Activated T-cell treated with anti-CD3 and anti-CD28 coated beads, Interleukin-2, amount 50 U/mL, for 4 hours (primary cell): ENCODE data around the gene SCAND1. TPM values are rescaled to one million over a fixed set of nuclear protein-coding genes. Genes with fewer than 3 reads are reported as not detected.
A peak's percentile ranks its signal among the peaks of the same experiment; 100 is the strongest.
"Not testable (repeated sequence)": the region's sequence is repeated elsewhere in the genome, so short reads cannot be mapped to it uniquely, and the experiment has no call there.

Source experiments
- ATAC-seq, 2 donors: fragments of 200-7000 bp; cut with Tn5 transposase; one replicate each; pipeline ENCODE4 v1.10.0; 2021
- DNase-seq: peaks from one replicate; pipeline ENCODE4 v3.0.0-alpha.2; 2020
- H3K27me3 Mint-ChIP-seq: one replicate; pipeline ENCODE4 v1.8.0; 2021; ENCODE audit warnings: low read depth, mixed read lengths
- H3K36me3 Mint-ChIP-seq: one replicate; pipeline ENCODE4 v1.8.0; 2022; ENCODE audit warnings: mixed read lengths; ENCODE audit not compliant: insufficient read depth
- H3K4me1 Mint-ChIP-seq: one replicate; pipeline ENCODE4 v1.8.0; 2021; ENCODE audit warnings: low read depth, mixed read lengths
- H3K4me3 Mint-ChIP-seq: one replicate; pipeline ENCODE4 v1.8.0; 2021; ENCODE audit warnings: mild to moderate bottlenecking, moderate library complexity, mixed read lengths
- H3K9me3 Mint-ChIP-seq: one replicate; pipeline ENCODE4 v1.8.0; 2021; ENCODE audit warnings: mixed read lengths
- total RNA-seq, 3 donors: library from RNA; stranded (reverse); gene quantifications; one replicate each; pipeline ENCODE4 v1.2.1, GENCODE V29; 2021

The SCAND1 gene
- total RNA-seq, 3 donors from 2014 or later, result 54.5 to 59.5 (median 57.1) TPM

DNA sequence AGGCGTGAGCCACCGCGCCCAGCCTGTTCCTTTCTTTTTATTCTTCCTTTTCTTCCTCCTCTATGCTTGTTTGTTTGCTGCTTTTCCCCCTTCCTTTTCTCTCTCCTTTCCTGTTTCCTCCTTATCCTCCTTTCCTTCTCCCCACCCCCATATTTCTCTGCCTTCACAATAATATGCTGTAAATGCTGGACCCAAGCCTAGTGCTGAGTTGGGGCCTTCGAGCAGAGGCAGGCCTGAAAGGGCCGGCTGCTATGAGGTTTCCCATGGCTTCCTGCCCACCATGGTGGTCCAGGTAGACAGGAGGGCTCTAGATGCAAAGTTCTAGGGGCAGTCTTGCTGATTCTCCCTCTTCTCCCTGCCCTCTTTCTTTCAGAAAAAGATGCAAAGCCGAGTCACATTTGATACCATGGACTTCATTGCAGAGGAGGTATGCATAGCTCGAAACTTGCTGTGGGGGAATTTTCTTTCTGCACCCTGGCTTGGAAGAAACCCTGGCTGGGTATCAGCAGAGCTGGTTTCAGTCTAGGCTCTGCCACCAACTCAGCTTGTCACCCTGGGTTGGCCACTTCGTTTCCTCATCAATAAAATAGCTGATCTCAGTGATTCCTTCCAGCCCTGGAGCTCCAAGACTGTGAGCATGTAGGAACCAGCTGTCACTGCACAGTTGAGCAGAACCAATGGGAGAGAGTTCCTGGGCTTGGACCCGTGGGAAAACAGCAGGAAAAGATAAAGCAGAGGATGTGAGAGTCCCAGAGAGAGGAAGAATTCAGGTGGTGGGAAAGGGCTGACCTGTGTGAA lies 21.5 kb upstream of the SCAND1 start:
- no peaks in the 10 kb centered on the region for H3K36me3 Mint-ChIP-seq
- ATAC-seq (no peak), DNase-seq (no peak)
- no peaks in the 10 kb centered on the region for H3K27me3 Mint-ChIP-seq
- no peaks in the 10 kb centered on the region for H3K9me3 Mint-ChIP-seq
- no peaks in the 10 kb centered on the region for H3K4me1 Mint-ChIP-seq
- H3K4me3 Mint-ChIP-seq, result no peak overlapping the region

DNA sequence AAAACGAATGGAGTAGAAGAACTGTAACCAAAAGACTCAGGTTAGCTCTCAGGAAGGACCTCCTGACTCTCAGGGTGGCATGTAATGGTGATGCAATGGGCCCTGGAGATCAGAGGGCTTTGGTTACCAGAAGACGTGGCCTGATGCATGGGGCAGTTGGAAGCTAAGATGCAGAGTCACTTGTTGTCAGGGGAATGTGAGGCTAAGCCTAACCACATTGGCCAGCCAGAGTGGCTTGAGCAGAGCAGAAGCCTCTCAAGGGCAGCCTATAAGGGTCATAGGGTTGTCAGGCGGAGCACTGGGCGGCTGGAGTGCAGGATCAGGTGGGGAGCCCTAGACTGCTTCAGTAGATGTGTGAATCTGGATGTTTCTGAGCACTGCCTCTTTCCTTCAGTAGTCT lies 20.0 kb upstream of the SCAND1 start:
- H3K27me3 Mint-ChIP-seq, result no peaks in the 10 kb centered on the region
- no peaks in the 10 kb centered on the region for H3K36me3 Mint-ChIP-seq
- ATAC-seq (no peak), DNase-seq (no peak)
- no peaks in the 10 kb centered on the region for H3K4me1 Mint-ChIP-seq
- H3K9me3 Mint-ChIP-seq, result no peaks in the 10 kb centered on the region
- H3K4me3 Mint-ChIP-seq, result no peak overlapping the region

DNA sequence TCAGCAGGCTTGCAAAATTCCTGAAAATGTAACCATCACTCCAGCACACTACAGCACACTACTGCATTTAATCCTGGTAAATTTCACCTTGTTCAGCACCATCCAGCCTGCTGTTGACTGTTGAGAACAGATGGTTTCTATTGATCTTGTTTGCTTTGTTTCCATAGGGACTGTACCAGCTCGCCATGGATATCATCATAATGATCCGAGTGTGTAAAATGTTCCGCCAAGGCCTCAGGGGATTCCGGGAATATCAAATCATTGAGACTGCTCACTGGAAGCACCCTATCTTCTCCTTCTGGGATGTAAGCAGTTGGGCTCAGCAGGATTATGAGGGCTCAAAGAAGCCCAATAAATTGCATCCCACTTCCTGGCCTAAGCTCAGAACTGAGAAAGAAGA lies 18.2 kb upstream of the SCAND1 start:
- H3K4me3 Mint-ChIP-seq, result no peak overlapping the region
- ATAC-seq (no peak), DNase-seq (no peak)
- H3K36me3 Mint-ChIP-seq, result no peaks in the 10 kb centered on the region
- no peaks in the 10 kb centered on the region for H3K9me3 Mint-ChIP-seq
- no peaks in the 10 kb centered on the region for H3K27me3 Mint-ChIP-seq
- no peaks in the 10 kb centered on the region for H3K4me1 Mint-ChIP-seq

DNA sequence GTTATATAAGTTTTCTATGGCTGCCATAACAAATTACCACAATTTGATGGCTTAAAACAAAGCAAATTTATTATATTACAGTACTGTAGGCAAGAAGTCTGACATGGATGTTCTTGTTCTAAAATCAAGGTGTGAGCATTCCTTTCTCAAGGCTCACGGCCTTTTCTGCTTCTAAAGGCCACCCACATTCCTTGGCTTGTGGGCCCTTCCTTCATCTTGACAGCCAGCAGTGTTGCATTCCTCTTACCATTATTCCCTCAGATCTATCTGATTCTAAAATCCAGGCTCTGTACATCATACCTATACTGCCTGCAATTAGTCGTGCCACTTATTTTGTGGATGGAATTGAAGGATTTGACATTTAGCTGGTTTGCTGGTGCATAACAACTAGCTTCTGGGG lies 17.7 kb upstream of the SCAND1 start:
- Mint-ChIP-seq H3K4me3 (no peak overlapping the region), H3K36me3 (no peaks in the 10 kb centered on the region), H3K27me3 (no peaks in the 10 kb centered on the region), H3K9me3 (no peaks in the 10 kb centered on the region), H3K4me1 (no peaks in the 10 kb centered on the region)
- DNase-seq, result no peak
- no peak for ATAC-seq

DNA sequence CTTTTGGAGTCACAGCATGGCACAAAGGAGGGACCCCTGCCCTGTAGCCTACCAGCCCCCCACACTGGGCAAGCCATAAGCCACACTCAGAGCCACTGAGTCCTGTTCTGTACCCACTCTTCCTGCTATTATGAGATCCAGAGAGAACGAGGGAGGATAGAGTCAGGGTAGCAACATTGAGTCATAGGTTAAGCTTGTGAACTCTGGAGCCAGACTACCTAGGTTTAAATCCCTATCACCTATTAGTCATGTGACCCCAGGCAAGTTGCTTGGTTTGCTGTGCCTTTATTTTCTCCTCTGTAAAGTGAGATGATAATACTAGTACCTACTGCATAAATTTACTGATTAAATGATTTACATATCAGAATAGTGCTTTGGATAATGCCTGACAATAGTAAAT lies 14.6 kb upstream of the SCAND1 start:
- Mint-ChIP-seq H3K9me3 (no peaks in the 10 kb centered on the region), H3K27me3 (no peaks in the 10 kb centered on the region), H3K4me3 (no peak overlapping the region), H3K36me3 (no peaks in the 10 kb centered on the region), H3K4me1 (peaks cover 3% of the 10 kb centered on the region)
- DNase-seq (no peak), ATAC-seq (no peak)

DNA sequence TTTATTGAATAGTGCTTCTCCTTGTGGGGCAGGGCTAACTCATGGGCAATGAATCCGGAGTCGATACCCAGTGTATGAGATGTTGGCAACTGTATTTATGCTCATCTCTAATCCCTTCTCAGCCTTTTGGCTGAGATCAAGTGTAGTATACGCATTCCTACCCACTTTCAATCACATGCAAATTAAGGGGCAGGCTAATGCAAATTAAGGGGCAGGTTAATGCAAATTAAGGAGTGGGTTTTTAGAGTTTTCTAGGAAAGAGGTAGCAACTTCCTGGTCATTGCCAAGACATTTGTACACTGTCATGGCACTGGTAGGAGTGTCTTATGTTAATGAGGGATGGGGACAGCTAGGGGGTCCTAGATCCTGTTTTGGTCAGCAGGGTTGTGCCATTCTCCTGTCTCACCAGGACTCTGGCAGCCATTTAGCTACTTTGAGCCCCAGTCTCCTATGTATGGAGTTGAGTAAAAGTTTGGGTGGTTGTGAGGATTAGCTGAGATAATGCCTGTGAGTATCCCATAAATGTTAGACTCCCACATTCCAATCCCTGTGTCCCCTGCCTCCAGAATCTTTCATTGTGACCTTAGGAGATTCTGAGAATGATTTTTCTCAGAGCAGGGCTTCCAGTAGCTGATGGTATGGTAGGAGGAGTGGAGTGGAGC lies 13.8 kb upstream of the SCAND1 start, which contains the start of gene CNBD2:
Gene CNBD2, plus strand, starts transcription at position 612 of the 662 bp plus-strand sequence. CDS start 173 bp downstream, outside the sequence.
- ATAC-seq (no peak), DNase-seq (no peak)
- H3K9me3 Mint-ChIP-seq, result no peaks in the 10 kb centered on the region
- no peaks in the 10 kb centered on the region for H3K27me3 Mint-ChIP-seq
- H3K4me1 Mint-ChIP-seq, result peaks cover 3% of the 10 kb centered on the region
- no peak within 1 kb of the TSS for H3K4me3 Mint-ChIP-seq
- no peaks in the 10 kb centered on the region for H3K36me3 Mint-ChIP-seq

DNA sequence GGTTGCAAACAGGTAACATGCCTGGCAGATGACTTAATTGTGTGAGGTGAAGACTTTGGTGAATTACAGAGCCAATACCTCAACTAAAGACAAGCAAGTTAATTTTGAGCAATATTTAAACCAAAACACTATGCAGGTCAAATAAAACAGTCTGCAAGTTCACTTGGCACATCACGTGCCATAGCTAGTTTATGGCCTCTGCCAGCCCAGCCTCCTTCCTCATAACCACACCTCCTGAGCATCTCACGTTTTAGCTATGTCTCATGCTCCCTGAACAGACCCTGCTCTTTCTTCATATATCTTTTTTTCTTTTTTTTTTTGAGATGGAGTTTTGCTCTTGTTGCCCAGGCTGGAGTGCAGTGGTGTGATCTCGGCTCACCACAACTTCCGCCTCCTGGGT lies 9.6 kb upstream of the SCAND1 start:
- Mint-ChIP-seq H3K4me3 (no peak overlapping the region), H3K36me3 (no peaks in the 10 kb centered on the region), H3K4me1 (peaks cover 3% of the 10 kb centered on the region), H3K9me3 (peaks cover 7% of the 10 kb centered on the region), H3K27me3 (no peaks in the 10 kb centered on the region)
- DNase-seq (no peak), ATAC-seq (no peak)

DNA sequence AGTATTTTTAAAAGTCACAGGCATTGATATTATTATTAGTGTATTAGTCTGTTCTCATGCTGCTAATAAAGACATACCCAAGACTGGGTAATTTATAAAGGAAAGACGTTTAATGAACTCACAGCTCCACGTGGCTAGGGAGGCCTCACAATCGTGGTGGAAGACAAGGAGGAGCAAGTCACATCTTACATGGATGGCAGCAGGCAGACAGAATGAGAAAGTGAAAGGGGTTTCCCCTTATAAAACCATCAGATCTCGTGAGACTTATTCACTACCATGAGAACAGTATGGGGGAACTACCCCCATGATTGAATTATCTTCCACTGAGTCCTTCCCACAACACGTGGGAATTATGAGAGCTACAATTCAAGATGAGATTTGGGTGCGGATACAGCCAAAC lies 5.0 kb upstream of the SCAND1 start:
- H3K27me3 Mint-ChIP-seq, H3K4me3 Mint-ChIP-seq, H3K9me3 Mint-ChIP-seq, H3K36me3 Mint-ChIP-seq, H3K4me1 Mint-ChIP-seq, DNase-seq, ATAC-seq: not testable (repeated sequence)

DNA sequence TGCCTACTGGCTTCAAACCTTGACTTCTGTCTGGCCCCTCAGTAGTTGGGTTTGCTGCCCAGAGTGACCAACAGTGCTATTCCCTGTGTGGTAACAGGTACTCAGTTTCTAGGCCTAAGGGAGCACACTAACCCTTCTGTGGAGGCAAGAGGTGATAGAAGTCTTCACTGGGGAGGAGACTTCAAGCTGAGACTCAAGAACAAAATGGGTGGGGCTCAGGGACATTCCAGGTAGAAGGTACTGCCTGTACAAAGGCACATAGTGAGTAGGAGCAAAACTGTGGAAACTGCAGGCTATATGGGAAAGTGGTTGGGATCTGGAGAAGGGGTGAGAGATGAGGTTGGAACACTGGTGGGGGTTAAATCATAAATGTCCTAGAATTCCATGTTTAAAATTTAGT lies 2.3 kb upstream of the SCAND1 start:
- H3K9me3 Mint-ChIP-seq, result peaks cover 7% of the 10 kb centered on the region
- no peak overlapping the region for H3K4me3 Mint-ChIP-seq
- no peaks in the 10 kb centered on the region for H3K36me3 Mint-ChIP-seq
- H3K4me1 Mint-ChIP-seq, result peaks cover 11% of the 10 kb centered on the region
- H3K27me3 Mint-ChIP-seq, result no peaks in the 10 kb centered on the region
- DNase-seq (no peak), ATAC-seq (no peak)

DNA sequence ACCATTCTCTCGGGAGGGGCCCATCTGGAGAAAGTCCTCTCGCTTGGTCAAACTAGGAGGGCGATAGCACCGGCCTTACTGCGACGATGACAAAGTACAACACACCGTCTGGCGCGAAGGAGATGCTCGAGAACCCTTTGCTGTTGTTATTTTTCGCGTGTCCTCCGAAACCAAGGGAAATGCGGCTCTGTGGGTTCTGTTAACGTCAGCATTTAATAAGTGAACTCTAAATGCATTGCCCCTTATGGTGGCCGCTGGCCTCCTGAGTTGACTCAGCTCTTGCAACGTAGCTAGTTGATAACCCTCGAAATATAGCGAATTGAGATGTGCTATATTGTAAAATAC lies 577 bp upstream of the SCAND1 start:
- ATAC-seq (no peak), DNase-seq (peak; percentile 7)
- H3K4me1 Mint-ChIP-seq, result peaks cover 12% of the 10 kb centered on the region
- no peaks in the 10 kb centered on the region for H3K27me3 Mint-ChIP-seq
- H3K36me3 Mint-ChIP-seq, result no peaks in the 10 kb centered on the region
- peaks cover 7% of the 10 kb centered on the region for H3K9me3 Mint-ChIP-seq
- H3K4me3 Mint-ChIP-seq, result peak overlapping the region; percentile 99

DNA sequence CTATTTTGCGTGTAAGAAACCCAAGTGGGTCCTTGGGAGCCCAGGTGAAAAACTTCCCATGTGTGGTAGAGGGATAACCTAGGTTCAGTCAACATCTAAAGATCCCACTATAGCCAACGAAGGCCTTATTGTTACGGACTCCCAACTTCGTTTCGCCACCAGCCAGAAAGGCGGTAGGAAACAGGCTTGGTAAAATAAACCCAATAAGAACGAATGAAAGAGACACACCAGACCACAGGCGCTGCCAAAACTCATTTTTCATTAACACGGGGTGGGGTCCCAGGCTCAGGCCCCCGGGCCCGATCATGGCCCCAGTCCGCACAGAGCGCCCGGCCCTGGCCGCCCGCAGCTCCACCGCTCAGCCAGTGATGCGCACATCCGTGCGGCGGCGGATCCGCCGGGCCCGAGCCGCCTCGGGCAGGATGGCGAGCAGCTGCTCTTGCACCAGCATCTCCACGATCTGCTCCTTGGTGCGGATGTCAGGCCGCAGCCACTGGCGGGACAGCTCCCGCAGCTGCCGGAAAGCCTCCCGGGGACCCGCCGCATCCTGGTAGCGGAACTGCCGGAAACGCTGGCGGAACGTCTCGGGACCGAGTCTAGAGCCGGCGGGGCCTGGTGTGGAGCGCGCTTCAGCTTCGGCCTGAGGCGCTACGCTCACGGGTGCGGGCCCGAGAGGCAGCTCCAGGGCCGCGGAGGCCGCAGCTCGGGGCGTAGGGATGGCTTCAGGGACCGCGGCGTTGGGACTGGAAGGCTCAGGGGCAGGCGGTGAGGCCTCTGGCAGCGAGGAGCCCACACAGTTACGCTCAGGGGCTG lies 709 bp downstream of the SCAND1 start:
- DNase-seq, result peak; percentile 51
- Mint-ChIP-seq H3K9me3 (no peaks in the 10 kb centered on the region), H3K36me3 (peaks cover 2% of the 10 kb centered on the region), H3K4me1 (peaks cover 12% of the 10 kb centered on the region), H3K27me3 (no peaks in the 10 kb centered on the region), H3K4me3 (peak overlapping the region; percentile 99)
- peak; percentile 30 to 35 for ATAC-seq

DNA sequence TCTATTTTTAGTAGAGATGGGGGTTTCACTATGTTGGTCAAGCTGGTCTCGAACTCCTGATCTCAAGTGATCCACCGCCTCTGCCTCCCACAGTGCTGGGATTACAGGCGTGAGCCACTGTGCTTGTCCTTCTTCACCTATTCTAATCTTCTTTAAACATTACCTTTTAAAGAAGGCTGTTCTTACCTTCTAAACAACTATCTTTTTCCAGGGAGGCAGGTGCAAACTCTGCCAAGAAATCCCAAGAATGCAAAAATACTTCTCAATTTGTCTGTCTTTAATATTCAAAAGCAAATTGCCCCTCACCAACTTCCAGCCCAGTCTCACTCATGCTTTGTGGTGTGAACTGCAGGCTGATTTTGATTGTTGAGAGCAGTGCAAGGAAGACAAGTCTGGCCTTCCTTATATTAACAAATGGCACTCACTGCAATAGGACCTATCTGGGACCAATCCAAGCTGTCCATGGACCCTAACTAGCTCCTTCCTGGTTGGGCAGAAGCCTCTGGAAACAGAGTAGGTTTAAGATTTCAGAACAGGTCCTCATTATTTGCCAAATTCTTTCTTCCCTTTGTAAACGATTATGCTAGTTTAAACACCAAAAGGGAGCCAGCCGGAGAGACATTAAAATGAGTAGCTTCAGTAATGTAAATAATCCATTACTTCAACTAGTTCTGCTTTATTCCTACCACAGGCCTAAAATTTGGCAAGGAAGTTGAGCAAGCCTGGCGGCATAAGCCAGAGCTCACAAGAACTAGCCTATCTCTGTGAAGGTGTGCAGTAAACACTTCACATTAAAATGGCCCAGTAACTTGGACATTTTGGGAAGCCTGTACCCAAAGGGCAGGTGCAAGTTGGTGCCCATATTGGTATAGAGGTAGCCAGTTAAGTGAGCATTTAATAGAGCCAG lies 1.6 kb downstream of the SCAND1 start:
- Mint-ChIP-seq H3K27me3 (no peaks in the 10 kb centered on the region), H3K9me3 (no peaks in the 10 kb centered on the region), H3K4me3 (peak overlapping the region; percentile 99), H3K4me1 (peaks cover 16% of the 10 kb centered on the region), H3K36me3 (peaks cover 8% of the 10 kb centered on the region)
- no peak for DNase-seq
- ATAC-seq, result no peak

DNA sequence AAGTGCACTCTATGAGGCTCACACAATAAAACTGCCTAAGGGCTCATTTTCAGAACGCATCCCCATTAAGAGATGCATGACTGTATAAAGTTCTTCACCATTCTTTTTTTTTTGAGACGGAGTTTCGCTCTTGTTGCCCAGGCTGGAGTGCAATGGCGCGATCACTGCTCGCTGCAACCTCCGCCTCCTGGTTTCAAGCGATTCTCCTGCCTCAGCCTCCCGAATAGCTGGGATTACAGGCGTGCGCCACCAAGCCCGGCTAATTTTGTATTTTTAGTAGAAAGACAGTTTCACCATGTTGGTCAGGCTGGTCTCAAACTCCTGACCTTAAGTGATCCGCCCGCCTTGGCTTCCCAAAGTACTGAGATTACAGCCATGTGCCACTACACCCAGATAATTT lies 2.2 kb downstream of the SCAND1 start:
- not testable (repeated sequence) for H3K9me3 Mint-ChIP-seq, H3K36me3 Mint-ChIP-seq, ATAC-seq, H3K27me3 Mint-ChIP-seq, DNase-seq
- Mint-ChIP-seq H3K4me3 (peak overlapping the region; percentile 99), H3K4me1 (peaks cover 22% of the 10 kb centered on the region)

DNA sequence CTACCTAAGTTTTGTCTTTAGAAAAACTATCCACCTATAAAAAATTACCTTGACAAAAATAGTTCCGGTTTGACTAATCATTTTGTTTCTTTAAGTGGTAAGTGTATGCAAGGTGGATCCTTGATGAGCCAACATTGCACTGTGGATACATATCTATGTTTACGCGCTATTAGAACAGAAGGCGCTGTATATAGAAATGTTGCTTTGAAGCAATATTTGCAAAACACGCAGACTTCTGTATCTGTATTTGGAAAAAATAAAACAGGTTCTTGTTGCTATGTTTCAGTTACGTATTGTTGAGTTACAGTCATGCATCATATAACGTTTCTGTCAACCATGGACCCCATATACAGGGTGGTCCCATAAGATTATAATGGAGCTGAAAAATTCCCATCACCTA lies 4.2 kb downstream of the SCAND1 start:
- peaks cover 10% of the 10 kb centered on the region for H3K36me3 Mint-ChIP-seq
- H3K27me3 Mint-ChIP-seq, result no peaks in the 10 kb centered on the region
- ATAC-seq (no peak), DNase-seq (no peak)
- peaks cover 22% of the 10 kb centered on the region for H3K4me1 Mint-ChIP-seq
- H3K4me3 Mint-ChIP-seq, result no peak overlapping the region
- H3K9me3 Mint-ChIP-seq, result no peaks in the 10 kb centered on the region
